Gastrocnemius medialis (tissue), 4 donors: ENCODE measurements around the gene CFAP20.
"Not testable (repeated sequence)": the region's sequence is repeated elsewhere in the genome, so short reads cannot be mapped to it uniquely, and the experiment has no call there.

Experiments used
- CTCF ChIP-seq, 5 experiments: fragments of 450-650 bp in 3 of 5; fragments of 200-600 bp in 2 of 5; sonication (generic) in 2 of 5; IDR thresholded peaks in 4 of 5; conservative IDR thresholded peaks in 1 of 5; 1 replicate in 4 of 5; 2 replicates in 1 of 5; pipeline ENCODE4 v1.5.1; 2016 to 2019; ENCODE audit warnings: antibody characterized with exemption in 5 of 5, mild to moderate bottlenecking in 3 of 5, moderate library complexity in 3 of 5
- POLR2A ChIP-seq, 2 donors: fragments of 450-650 bp; IDR thresholded peaks; one replicate each; pipeline ENCODE4 v1.6.1; 2017; ENCODE audit warnings: antibody characterized with exemption in 2 of 2, mild to moderate bottlenecking in 2 of 2, moderate library complexity in 2 of 2

GRCh38 chr16:58073086-58073485, 56.1 kb downstream of the CFAP20 start:
- not testable (repeated sequence) for TF ChIP-seq CTCF (IDR thresholded peaks at IDR 0.05 in 4 of 5, conservative IDR thresholded peaks at IDR 0.05 in 1 of 5); POLR2A (IDR thresholded peaks at IDR 0.05)
